Testis (tissue), 2 donors: ENCODE data around the gene CMTM2.

Experiments
- CTCF ChIP-seq, 3 experiments: fragments of 450-650 bp in 2 of 3; fragments of 200-600 bp in 1 of 3; sonication (generic) in 1 of 3; IDR thresholded peaks; one replicate each; pipeline ENCODE4 v1.5.1; 2016 to 2019; ENCODE audit warnings: antibody characterized with exemption in 3 of 3, mild to moderate bottlenecking in 2 of 3, moderate library complexity in 1 of 3
- POLR2A ChIP-seq: fragments of 450-650 bp; IDR thresholded peaks from one replicate; pipeline ENCODE4 v1.6.1; 2017; ENCODE audit warnings: antibody characterized with exemption, mild to moderate bottlenecking, moderate library complexity

GRCh38 chr16:66548868-66549267 is 30.4 kb upstream of the CMTM2 start:
- no peak for TF ChIP-seq CTCF (IDR thresholded peaks at IDR 0.05)
- TF ChIP-seq POLR2A, result no peak
